ENCODE measurements around the gene SPP2.

The SPP2 gene

GRCh38 chr2:234044157-234044556 is 6.3 kb upstream of the SPP2 start:
- TF ChIP-seq EZH2phosphoT487 (IDR thresholded peaks at IDR 0.05; ENCODE audit: low read length) (no peak), CTCF (IDR thresholded peaks at IDR 0.05; ENCODE audit: low read length) (no peak), EZH2 (optimal IDR thresholded peaks at IDR 0.05; ENCODE audit: low read depth, low read length) (no peak)

GRCh38 chr2:234046521-234046920 is 4.0 kb upstream of the SPP2 start:
- H3K9ac ChIP-seq (ENCODE audit: low read length): no peak overlapping the region
- H3K36me3 ChIP-seq (replicated peaks; ENCODE audit: insufficient read depth, low read length): no peaks in the 10 kb centered on the region
- H4K20me1 ChIP-seq (ENCODE audit: insufficient read depth, low read length): no peaks in the 10 kb centered on the region
- H3K4me1 ChIP-seq (ENCODE audit: low read length): no peaks in the 10 kb centered on the region
- TF ChIP-seq EZH2phosphoT487 (IDR thresholded peaks at IDR 0.05; ENCODE audit: low read length): no peak
- TF ChIP-seq CTCF (IDR thresholded peaks at IDR 0.05; ENCODE audit: low read length): no peak
- no peak for TF ChIP-seq EZH2 (optimal IDR thresholded peaks at IDR 0.05; ENCODE audit: low read depth, low read length)
- no peaks in the 10 kb centered on the region for H3F3A ChIP-seq (ENCODE audit: insufficient read depth, low read length)
- H3K9me2 ChIP-seq (replicated peaks; ENCODE audit: insufficient read depth, low read length): no peaks in the 10 kb centered on the region
- no peak overlapping the region for H3K4me2 ChIP-seq (ENCODE audit: low read depth, low read length)
- no peak overlapping the region for H3K4me3 ChIP-seq (ENCODE audit: low read length)
- H3K27me3 ChIP-seq (replicated peaks; ENCODE audit: insufficient read depth, low read length): no peaks in the 10 kb centered on the region
- H3K9me3 ChIP-seq (replicated peaks; ENCODE audit: insufficient read depth, low read length): no peaks in the 10 kb centered on the region
- no peak overlapping the region for H3K27ac ChIP-seq (ENCODE audit: low read length)
- no peaks in the 10 kb centered on the region for H3K79me2 ChIP-seq (ENCODE audit: low read length)
- DNase-seq: no peak
- H2AFZ ChIP-seq (ENCODE audit: low read length): no peak overlapping the region

More at GRCh38 chr2:234044157-234044556, 6.3 kb upstream of the SPP2 start:
- H3K4me2 ChIP-seq (ENCODE audit: low read depth, low read length): no peak overlapping the region
- no peaks in the 10 kb centered on the region for H3K79me2 ChIP-seq (ENCODE audit: low read length)
- no peaks in the 10 kb centered on the region for H3K27me3 ChIP-seq (replicated peaks; ENCODE audit: insufficient read depth, low read length)
- H3F3A ChIP-seq (ENCODE audit: insufficient read depth, low read length): no peaks in the 10 kb centered on the region
- H3K9me2 ChIP-seq (replicated peaks; ENCODE audit: insufficient read depth, low read length): no peaks in the 10 kb centered on the region
- H4K20me1 ChIP-seq (ENCODE audit: insufficient read depth, low read length): no peaks in the 10 kb centered on the region
- no peaks in the 10 kb centered on the region for H3K4me1 ChIP-seq (ENCODE audit: low read length)
- DNase-seq: no peak
- H3K9ac ChIP-seq (ENCODE audit: low read length): no peak overlapping the region
- H3K9me3 ChIP-seq (replicated peaks; ENCODE audit: insufficient read depth, low read length): no peaks in the 10 kb centered on the region
- no peak overlapping the region for H3K27ac ChIP-seq (ENCODE audit: low read length)
- H2AFZ ChIP-seq (ENCODE audit: low read length): no peak overlapping the region
- H3K4me3 ChIP-seq (ENCODE audit: low read length): no peak overlapping the region
- H3K36me3 ChIP-seq (replicated peaks; ENCODE audit: insufficient read depth, low read length): no peaks in the 10 kb centered on the region

- no peak overlapping the region for H3K27ac ChIP-seq (ENCODE audit: low read length)
- DNase-seq: no peak
- no peak overlapping the region for H3K9ac ChIP-seq (ENCODE audit: low read length)
- H3K9me3 ChIP-seq (replicated peaks; ENCODE audit: insufficient read depth, low read length): no peaks in the 10 kb centered on the region
- no peaks in the 10 kb centered on the region for H3K4me1 ChIP-seq (ENCODE audit: low read length)
- no peaks in the 10 kb centered on the region for H3F3A ChIP-seq (ENCODE audit: insufficient read depth, low read length)
- H3K27me3 ChIP-seq (replicated peaks; ENCODE audit: insufficient read depth, low read length): no peaks in the 10 kb centered on the region
- H3K4me3 ChIP-seq (ENCODE audit: low read length): no peak overlapping the region
- H3K79me2 ChIP-seq (ENCODE audit: low read length): no peaks in the 10 kb centered on the region
- H3K4me2 ChIP-seq (ENCODE audit: low read depth, low read length): no peak overlapping the region
- H4K20me1 ChIP-seq (ENCODE audit: insufficient read depth, low read length): no peaks in the 10 kb centered on the region
- no peaks in the 10 kb centered on the region for H3K36me3 ChIP-seq (replicated peaks; ENCODE audit: insufficient read depth, low read length)
- H2AFZ ChIP-seq (ENCODE audit: low read length): no peak overlapping the region
- no peaks in the 10 kb centered on the region for H3K9me2 ChIP-seq (replicated peaks; ENCODE audit: insufficient read depth, low read length)
- TF ChIP-seq EZH2phosphoT487 (IDR thresholded peaks at IDR 0.05; ENCODE audit: low read length) (no peak), CTCF (IDR thresholded peaks at IDR 0.05; ENCODE audit: low read length) (no peak), EZH2 (optimal IDR thresholded peaks at IDR 0.05; ENCODE audit: low read depth, low read length) (no peak)
Observed at GRCh38 chr2:234047361-234047760, 3.1 kb upstream of the SPP2 start.

Data from MM.1S (cell line).